ENCODE results near the gene RELL1. TPM values are rescaled to one million over a fixed set of nuclear protein-coding genes. Genes with fewer than 3 reads are reported as not detected.

RELL1 gene
- total RNA-seq, 1 donor from 2014 or later, result 55.2 TPM

DNA sequence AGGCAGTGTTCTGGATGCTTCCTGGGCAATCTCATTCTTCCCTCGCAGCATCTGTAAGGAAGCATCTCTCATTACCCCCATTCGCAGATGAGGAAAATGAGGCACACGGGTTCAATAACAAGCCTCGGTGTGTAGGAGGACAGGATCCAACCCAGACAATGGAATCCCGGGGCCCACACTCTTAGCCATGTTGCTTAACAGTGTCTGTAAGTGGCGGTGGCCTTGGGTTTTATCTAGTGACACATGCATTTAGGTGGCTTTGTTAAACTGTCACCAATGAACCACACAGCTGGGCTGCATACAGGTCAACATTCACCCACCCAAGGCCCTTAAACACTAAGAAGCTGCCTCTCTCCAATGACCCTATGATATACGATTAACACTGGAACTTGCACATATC, 22.6 kb downstream of the RELL1 start:
- TF ChIP-seq, protein P1, sequence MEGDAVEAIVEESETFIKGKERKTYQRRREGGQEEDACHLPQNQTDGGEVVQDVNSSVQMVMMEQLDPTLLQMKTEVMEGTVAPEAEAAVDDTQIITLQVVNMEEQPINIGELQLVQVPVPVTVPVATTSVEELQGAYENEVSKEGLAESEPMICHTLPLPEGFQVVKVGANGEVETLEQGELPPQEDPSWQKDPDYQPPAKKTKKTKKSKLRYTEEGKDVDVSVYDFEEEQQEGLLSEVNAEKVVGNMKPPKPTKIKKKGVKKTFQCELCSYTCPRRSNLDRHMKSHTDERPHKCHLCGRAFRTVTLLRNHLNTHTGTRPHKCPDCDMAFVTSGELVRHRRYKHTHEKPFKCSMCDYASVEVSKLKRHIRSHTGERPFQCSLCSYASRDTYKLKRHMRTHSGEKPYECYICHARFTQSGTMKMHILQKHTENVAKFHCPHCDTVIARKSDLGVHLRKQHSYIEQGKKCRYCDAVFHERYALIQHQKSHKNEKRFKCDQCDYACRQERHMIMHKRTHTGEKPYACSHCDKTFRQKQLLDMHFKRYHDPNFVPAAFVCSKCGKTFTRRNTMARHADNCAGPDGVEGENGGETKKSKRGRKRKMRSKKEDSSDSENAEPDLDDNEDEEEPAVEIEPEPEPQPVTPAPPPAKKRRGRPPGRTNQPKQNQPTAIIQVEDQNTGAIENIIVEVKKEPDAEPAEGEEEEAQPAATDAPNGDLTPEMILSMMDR (IDR thresholded peaks at IDR 0.05; ENCODE audit: insufficient read depth, low read length, poor library complexity, severe bottlenecking), result no peak
- Histone ChIP-seq H3K36me3 (ENCODE audit: control insufficient read depth, insufficient read depth, low read length) (no peaks in the 10 kb centered on the region), H3K27me3 (ENCODE audit: control insufficient read depth, insufficient read depth, low read length) (no peaks in the 10 kb centered on the region), H3K4me3 (ENCODE audit: low read depth, low read length) (no peak overlapping the region)
- no peak for DNase-seq (ENCODE audit: low read depth)

DNA sequence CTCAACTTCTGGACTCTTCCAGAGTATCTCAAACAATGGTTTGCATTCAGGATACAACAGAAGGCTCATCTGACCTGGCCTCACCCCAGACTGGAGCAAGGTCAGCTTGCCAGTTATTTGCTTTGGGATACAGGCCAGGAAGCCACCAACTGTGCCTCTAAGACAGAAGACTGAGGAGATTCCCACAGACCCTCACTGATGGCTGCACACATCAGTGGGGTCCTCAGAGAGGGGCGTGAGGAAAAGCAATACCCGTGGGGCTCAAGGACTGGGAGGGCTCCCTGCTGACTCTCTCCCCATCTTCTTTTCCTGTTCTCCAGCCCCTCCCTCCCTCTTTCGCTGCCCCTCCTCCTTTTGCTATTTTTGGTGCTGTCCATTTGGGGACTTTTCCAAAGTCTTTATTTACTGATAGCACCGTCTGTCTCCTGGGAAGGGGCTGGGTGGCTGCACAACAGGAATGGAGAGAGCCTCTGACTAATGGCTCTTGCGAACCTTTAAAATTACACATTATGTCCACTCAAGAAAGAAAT, 23.2 kb downstream of the RELL1 start:
- Histone ChIP-seq H3K27me3 (ENCODE audit: control insufficient read depth, insufficient read depth, low read length) (no peaks in the 10 kb centered on the region), H3K36me3 (ENCODE audit: control insufficient read depth, insufficient read depth, low read length) (no peaks in the 10 kb centered on the region), H3K4me3 (ENCODE audit: low read depth, low read length) (no peak overlapping the region)
- DNase-seq (ENCODE audit: low read depth), result peak; percentile 81
- TF ChIP-seq, protein P1 (IDR thresholded peaks at IDR 0.05; ENCODE audit: insufficient read depth, low read length, poor library complexity, severe bottlenecking), result no peak

DNA sequence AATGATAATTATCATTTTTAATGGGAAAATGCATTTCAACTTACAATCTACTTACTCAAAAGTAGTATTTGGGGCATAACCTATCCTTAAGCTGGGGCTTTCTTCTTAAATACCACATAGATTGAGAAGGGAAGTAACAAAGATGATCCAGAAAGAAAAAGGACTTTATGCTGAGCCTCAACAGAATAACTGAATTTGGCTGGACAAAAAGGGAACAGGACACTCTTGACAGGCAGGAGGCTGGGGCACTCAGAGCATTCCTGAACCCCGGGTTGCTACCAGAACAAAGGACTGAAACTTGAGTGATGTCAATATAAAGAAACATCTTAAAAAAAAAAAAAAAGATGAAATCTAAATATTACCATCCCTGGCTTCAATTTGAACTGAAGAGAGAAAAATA, 23.9 kb downstream of the RELL1 start:
- no peak overlapping the region for H3K4me3 ChIP-seq (ENCODE audit: low read depth, low read length)

DNA sequence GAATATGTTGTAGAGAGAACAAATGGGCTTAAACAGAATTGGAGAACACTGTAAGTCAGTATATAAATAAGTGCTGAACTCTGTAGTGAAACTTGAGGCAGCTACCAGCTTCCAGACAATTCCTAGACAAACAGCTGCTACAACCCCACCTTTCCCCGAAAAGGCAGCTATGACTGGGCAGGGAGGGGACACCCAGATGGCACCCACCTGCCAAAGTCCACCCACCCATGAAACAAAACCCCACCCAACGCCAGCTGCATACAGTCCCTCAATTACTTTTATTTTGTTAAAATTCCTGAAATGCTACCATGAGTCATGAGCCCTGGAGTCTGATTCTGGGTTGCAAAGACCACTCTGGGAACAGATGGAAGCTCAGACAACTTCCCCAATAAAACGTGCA, 24.4 kb downstream of the RELL1 start:
- TF ChIP-seq, protein P1 (IDR thresholded peaks at IDR 0.05; ENCODE audit: insufficient read depth, low read length, poor library complexity, severe bottlenecking), result no peak
- Histone ChIP-seq H3K27me3 (ENCODE audit: control insufficient read depth, insufficient read depth, low read length) (no peaks in the 10 kb centered on the region), H3K36me3 (ENCODE audit: control insufficient read depth, insufficient read depth, low read length) (no peaks in the 10 kb centered on the region), H3K4me3 (ENCODE audit: low read depth, low read length) (no peak overlapping the region)
- peak; percentile 73 for DNase-seq (ENCODE audit: low read depth)

More for the DNA sequence above, 23.9 kb downstream of the RELL1 start:
- Histone ChIP-seq H3K27me3 (ENCODE audit: control insufficient read depth, insufficient read depth, low read length) (no peaks in the 10 kb centered on the region), H3K36me3 (ENCODE audit: control insufficient read depth, insufficient read depth, low read length) (no peaks in the 10 kb centered on the region)
- no peak for DNase-seq (ENCODE audit: low read depth)
- TF ChIP-seq, protein P1 (IDR thresholded peaks at IDR 0.05; ENCODE audit: insufficient read depth, low read length, poor library complexity, severe bottlenecking), result no peak

DNA sequence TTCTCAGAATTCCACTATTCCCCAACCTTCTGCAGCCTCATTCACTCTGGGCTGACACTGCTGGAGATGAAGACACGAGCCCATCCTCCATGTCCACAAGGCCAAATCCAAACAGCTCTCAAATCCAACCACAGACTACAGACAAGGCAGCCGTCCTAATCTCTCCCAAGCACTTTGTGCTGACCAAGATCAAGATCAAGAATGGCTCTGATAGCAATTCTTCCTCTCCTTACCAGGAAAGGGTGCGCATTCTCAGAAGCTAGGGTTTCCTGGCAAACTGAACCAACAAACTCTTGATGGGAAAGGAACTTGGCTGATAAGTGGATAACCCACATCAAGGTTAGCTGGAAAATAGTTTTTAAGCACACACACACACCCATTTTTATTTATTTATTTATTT, 26.5 kb downstream of the RELL1 start:
- H3K4me3 ChIP-seq (ENCODE audit: low read depth, low read length), result no peak overlapping the region
- TF ChIP-seq, protein P1 (IDR thresholded peaks at IDR 0.05; ENCODE audit: insufficient read depth, low read length, poor library complexity, severe bottlenecking), result no peak
- H3K27me3 ChIP-seq (ENCODE audit: control insufficient read depth, insufficient read depth, low read length), result no peaks in the 10 kb centered on the region
- DNase-seq (ENCODE audit: low read depth), result no peak
- no peaks in the 10 kb centered on the region for H3K36me3 ChIP-seq (ENCODE audit: control insufficient read depth, insufficient read depth, low read length)

DNA sequence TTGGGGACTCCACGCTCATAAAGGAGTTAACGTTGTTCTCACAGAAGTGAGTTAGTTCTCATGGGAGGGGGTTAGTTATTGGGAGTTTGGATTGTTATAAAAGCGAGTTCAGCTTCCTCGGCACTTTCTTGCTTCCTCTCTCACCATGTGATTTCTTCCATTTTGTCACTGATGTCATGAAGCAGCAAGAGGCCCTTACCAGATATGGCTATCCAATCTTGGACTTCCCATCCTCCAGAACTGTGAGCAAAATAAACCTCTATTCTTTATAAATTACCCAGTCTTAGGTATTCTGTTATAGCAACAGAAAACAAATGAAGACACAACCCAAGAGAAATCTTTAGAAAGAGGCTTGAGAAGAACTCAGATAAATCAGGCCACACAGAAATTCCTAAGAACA, 29.5 kb downstream of the RELL1 start:
- H3K4me3 ChIP-seq (ENCODE audit: low read depth, low read length), result no peak overlapping the region
- no peaks in the 10 kb centered on the region for H3K27me3 ChIP-seq (ENCODE audit: control insufficient read depth, insufficient read depth, low read length)
- TF ChIP-seq, protein P1 (IDR thresholded peaks at IDR 0.05; ENCODE audit: insufficient read depth, low read length, poor library complexity, severe bottlenecking), result no peak
- DNase-seq (ENCODE audit: low read depth), result no peak
- no peaks in the 10 kb centered on the region for H3K36me3 ChIP-seq (ENCODE audit: control insufficient read depth, insufficient read depth, low read length)
